A673 (cell line): ENCODE data around the gene BCL10.

ENCODE experiments used
- CTCF ChIP-seq: fragments of 300-800, 200-600 bp; sonication (generic); conservative IDR thresholded peaks from 2 replicates; pipeline ENCODE4 v1.5.1; 2017; ENCODE audit warnings: low read depth, mild to moderate bottlenecking, antibody characterized with exemption, low read length, moderate library complexity, mixed read lengths
- EZH2 ChIP-seq: fragments of 200-600 bp; sonication (generic); IDR thresholded peaks from 2 replicates; pipeline ENCODE4 v1.6.1; 2017; ENCODE audit warnings: borderline replicate concordance, low read depth, mild to moderate bottlenecking, mixed read lengths, antibody characterized with exemption, low read length; ENCODE audit not compliant: poor library complexity, severe bottlenecking

- TF ChIP-seq CTCF: no peak
- no peak for TF ChIP-seq EZH2
These were observed 3.0 kb downstream of the BCL10 start for GRCh38 chr1:85273397-85273796.
